VCaP (cell line): ENCODE results near the gene TBCA.
"Not testable (repeated sequence)": the region's sequence is repeated elsewhere in the genome, so short reads cannot be mapped to it uniquely, and the experiment has no call there.

Source experiments
- H3K27ac ChIP-seq: fragments of 450-650 bp; 2 replicates; pipeline ENCODE4 v1.5.1; 2017
- CTCF ChIP-seq: fragments of 450-650 bp; conservative IDR thresholded peaks from 2 replicates; pipeline ENCODE4 v1.5.1; 2017; ENCODE audit warnings: mild to moderate bottlenecking, moderate library complexity

The TBCA gene

GRCh38 chr5:77751328-77752023 is 24.7 kb downstream of the TBCA start:
- H3K27ac ChIP-seq, result no peak overlapping the region
- TF ChIP-seq CTCF, result no peak

GRCh38 chr5:77750928-77751327 is 25.2 kb downstream of the TBCA start:
- not testable (repeated sequence) for H3K27ac ChIP-seq

DNA sequence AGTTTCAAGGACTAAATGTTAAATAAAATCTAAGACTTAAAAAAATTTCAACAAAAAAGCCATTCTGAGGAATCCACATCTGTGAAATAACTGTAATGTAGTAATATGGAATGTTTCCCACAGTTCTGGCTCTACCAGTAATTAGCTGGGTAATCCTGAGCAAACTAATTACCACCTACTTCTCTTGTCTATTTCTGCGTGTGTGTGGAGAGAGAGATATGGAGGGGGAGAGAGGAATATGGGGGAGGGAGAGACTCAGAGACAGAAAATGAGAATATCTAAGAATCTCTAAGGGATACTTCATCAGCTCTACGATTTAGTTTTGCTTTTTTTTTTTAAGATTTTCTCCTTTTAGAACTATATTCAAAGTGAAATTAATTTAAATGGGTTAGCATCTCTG is 28.0 kb downstream of the TBCA start:
- no peak overlapping the region for H3K27ac ChIP-seq
- no peak for TF ChIP-seq CTCF

- no peak for TF ChIP-seq CTCF
- H3K27ac ChIP-seq, result no peak overlapping the region
Measured at GRCh38 chr5:77744116-77744515, 32.0 kb downstream of the TBCA start.

DNA sequence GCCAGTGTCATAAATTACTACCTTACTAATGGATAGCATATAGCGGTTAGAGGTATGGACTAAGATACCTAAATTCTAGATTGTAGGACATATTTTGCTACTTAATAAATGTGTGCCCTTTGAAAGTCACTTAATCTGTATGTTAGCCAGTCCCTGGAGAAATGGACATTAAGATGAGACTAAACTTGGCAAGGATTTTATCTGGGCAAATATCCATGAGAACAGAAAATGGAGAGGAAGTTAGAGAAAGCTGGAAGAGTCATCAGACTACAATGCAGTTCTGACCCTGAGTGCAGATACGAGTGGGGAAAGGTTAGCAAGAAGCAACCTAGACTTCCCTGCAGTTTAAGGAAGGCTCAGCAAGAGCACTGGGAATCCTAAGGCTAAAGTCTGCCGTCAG is 33.0 kb downstream of the TBCA start:
- no peak for TF ChIP-seq CTCF
- H3K27ac ChIP-seq, result no peak overlapping the region

- H3K27ac ChIP-seq, result no peak overlapping the region
- TF ChIP-seq CTCF, result no peak
Measured at GRCh38 chr5:77741608-77742007, 34.5 kb downstream of the TBCA start.

- no peak overlapping the region for H3K27ac ChIP-seq
- TF ChIP-seq CTCF, result no peak
Measured at GRCh38 chr5:77734885-77735284, 41.3 kb downstream of the TBCA start.

GRCh38 chr5:77733130-77733529 is 43.0 kb downstream of the TBCA start:
- TF ChIP-seq CTCF, result no peak
- no peak overlapping the region for H3K27ac ChIP-seq
